ENCODE results near the gene FER.

- TF ChIP-seq SIN3A (conservative IDR thresholded peaks at IDR 0.05 in 1 of 2, IDR thresholded peaks at IDR 0.05 in 1 of 2; ENCODE audit: low read depth in 1 of 2, low read length in 2 of 2): no peak
- no peak for TF ChIP-seq CTCF (IDR thresholded peaks at IDR 0.05; ENCODE audit: control extremely low read depth in 1 of 3, insufficient read depth in 1 of 3, low read depth in 1 of 3, low read length in 3 of 3)
- no peak for TF ChIP-seq POLR2A (IDR thresholded peaks at IDR 0.05; ENCODE audit: control extremely low read depth in 1 of 2, low read depth in 2 of 2, low read length in 2 of 2)
- no peak for TF ChIP-seq CBX5 (IDR thresholded peaks at IDR 0.05; ENCODE audit: low read depth, low read length)
- no peak for TF ChIP-seq EP300 (IDR thresholded peaks at IDR 0.05; ENCODE audit: borderline replicate concordance in 1 of 2, low read depth in 2 of 2, low read length in 2 of 2)
- no peak for TF ChIP-seq EZH2 (IDR thresholded peaks at IDR 0.05; ENCODE audit: low read depth, low read length, severe bottlenecking)
- TF ChIP-seq E2F6 (IDR thresholded peaks at IDR 0.05): no peak
- TF ChIP-seq EGR1 (IDR thresholded peaks at IDR 0.05; ENCODE audit: borderline replicate concordance, low read depth, low read length): no peak
- no peak for TF ChIP-seq GABPA (IDR thresholded peaks at IDR 0.05; ENCODE audit: borderline replicate concordance, insufficient read depth, low read length)
- TF ChIP-seq TAF7 (optimal IDR thresholded peaks at IDR 0.05; ENCODE audit: borderline replicate concordance, low read depth, low read length): no peak
- TF ChIP-seq SRF (IDR thresholded peaks at IDR 0.05; ENCODE audit: low read depth, low read length): no peak
These were observed 21.1 kb upstream of the FER start for GRCh38 chr5:108726446-108727235.
